Activated CD4-positive, alpha-beta T cell treated with anti-CD3 and anti-CD28 coated beads for 36 hours (primary cell): Measurements from ENCODE around the gene PARVG. TPM values are rescaled to one million over a fixed set of nuclear protein-coding genes. Genes with fewer than 3 reads are reported as not detected.

Experiments used
- ATAC-seq: fragments of 200-7000 bp; cut with Tn5 transposase; one replicate; pipeline ENCODE4 v1.10.0; 2021; ENCODE audit warnings: mild to moderate bottlenecking, moderate library complexity
- CTCF ChIA-PET: fragments of 350-600 bp; sonication (Branson Sonifier 250); formaldehyde crosslinking; loops from one replicate; lab custom pipeline; 2021; ENCODE audit warnings: antibody characterized with exemption; lab: Charles Lee
- POLR2A ChIA-PET: fragments of 350-600 bp; sonication (Branson Sonifier 250); formaldehyde crosslinking; loops from one replicate; lab custom pipeline; 2021; ENCODE audit warnings: antibody characterized with exemption, inconsistent platforms; lab: Charles Lee
- DNase-seq: peaks from one replicate; pipeline ENCODE4 v3.0.0-alpha.2; 2020
- H3K27ac Mint-ChIP-seq: one replicate; pipeline ENCODE4 v1.8.0; 2021; ENCODE audit warnings: mixed read lengths
- H3K27me3 Mint-ChIP-seq: one replicate; pipeline ENCODE4 v1.8.0; 2021; ENCODE audit warnings: mixed read lengths
- H3K36me3 Mint-ChIP-seq: one replicate; pipeline ENCODE4 v1.8.0; 2021; ENCODE audit warnings: low read depth, mixed read lengths
- H3K4me1 Mint-ChIP-seq: one replicate; pipeline ENCODE4 v1.8.0; 2021; ENCODE audit warnings: mixed read lengths
- H3K4me3 Mint-ChIP-seq: one replicate; pipeline ENCODE4 v1.8.0; 2021; ENCODE audit warnings: mild to moderate bottlenecking, moderate library complexity, mixed read lengths
- H3K9me3 Mint-ChIP-seq: one replicate; pipeline ENCODE4 v1.8.0; 2021; ENCODE audit warnings: low read depth, mixed read lengths
- intact Hi-C, 2 experiments: fragments of 100-400 bp; cut with DNase I in 1 of 2; cut with micrococcal nuclease in 1 of 2; formaldehyde crosslinking; loops; one replicate each; pipeline versions ENCODE4 v1.14.2 to v1.15.1; 2022 to 2024; cut with DNase I, micrococcal nuclease
- total RNA-seq, 2 experiments: library from RNA; stranded (reverse); gene quantifications; one replicate each; pipeline ENCODE4 v1.2.3, GENCODE V29; 2021

PARVG gene
- total RNA-seq, 2 experiments from 2014 or later, result 61.7 to 74.3 TPM

DNA sequence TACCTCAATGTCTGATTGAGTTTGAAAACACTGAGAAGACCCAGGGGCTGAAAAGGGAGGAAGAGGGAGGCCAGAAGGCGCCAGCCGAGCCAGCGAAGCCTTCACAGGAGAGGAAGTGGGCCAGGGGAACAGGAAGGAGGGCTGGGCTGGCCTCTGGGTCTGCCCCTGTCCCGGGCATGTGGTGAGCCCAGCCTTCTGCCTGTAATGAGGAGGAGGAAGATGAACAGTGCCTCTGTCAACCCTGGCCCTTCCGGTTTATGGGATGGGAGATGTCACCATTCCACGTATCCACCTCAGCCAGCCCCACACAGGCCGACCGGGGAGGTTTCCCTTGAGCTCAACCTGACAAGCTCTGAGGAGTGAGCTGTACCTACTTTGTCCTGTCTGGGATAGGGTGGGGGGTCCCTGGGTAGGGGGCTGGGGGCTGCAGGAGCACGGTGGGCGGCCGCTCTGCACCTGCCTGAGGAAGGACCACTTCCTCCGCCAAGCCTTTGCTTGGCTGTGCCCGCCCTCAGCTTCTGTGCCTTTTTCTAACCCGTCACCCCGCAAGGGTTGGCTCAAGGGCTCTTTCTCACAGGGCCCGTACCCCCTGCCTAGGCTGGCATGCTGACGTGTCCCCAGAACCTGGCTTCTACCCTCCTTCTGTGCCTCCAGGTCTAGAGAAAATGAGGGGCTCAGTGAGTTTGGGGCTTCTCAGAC, 2.0 kb downstream of the PARVG start:
- CTCF ChIA-PET, result no interaction called here
- peak; percentile 63 for ATAC-seq
- DNase-seq, result peak; percentile 69
- Mint-ChIP-seq H3K27me3 (no peaks in the 10 kb centered on the region), H3K36me3 (peaks cover 17% of the 10 kb centered on the region), H3K27ac (peak overlapping the region; percentile 97), H3K9me3 (no peaks in the 10 kb centered on the region), H3K4me1 (peaks cover 20% of the 10 kb centered on the region), H3K4me3 (peak overlapping the region; percentile 86)
- intact Hi-C loops, result loop anchor here in 1 of 2 experiments (5.0 to 10.0 kb wide), 4 partner anchors 155 to 500 kb away; no protein-coding TSS in a partner anchor
- POLR2A ChIA-PET, result interaction anchor here (0.5 kb wide), 1 partner anchor 383 kb away, joined by 3 read pairs; no protein-coding TSS in a partner anchor

DNA sequence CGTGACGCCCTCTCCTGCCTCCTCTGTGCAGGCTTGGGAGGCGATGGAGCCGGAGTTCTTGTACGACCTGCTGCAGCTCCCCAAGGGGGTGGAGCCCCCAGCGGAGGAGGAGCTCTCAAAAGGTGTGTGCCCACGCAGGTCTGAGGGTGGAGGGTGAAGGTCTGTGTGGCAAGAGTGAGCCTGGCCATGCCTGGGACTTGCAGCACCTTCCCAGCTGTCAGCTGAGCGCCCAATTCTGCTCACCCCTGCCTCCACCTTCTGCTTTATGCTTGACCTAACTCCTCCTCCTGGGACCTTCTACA, 2.5 kb downstream of the PARVG start:
- Mint-ChIP-seq H3K9me3 (no peaks in the 10 kb centered on the region), H3K4me1 (peaks cover 20% of the 10 kb centered on the region), H3K27ac (peak overlapping the region; percentile 97), H3K27me3 (no peaks in the 10 kb centered on the region), H3K36me3 (peaks cover 17% of the 10 kb centered on the region), H3K4me3 (peak overlapping the region; percentile 86)
- ChIA-PET POLR2A (interaction anchor here (0.5 kb wide), 1 partner anchor 383 kb away, joined by 3 read pairs; no protein-coding TSS in a partner anchor), CTCF (no interaction called here)
- intact Hi-C loops, result loop anchor here in 1 of 2 experiments (5.0 to 10.0 kb wide), 4 partner anchors 156 to 499 kb away; no protein-coding TSS in a partner anchor
- no peak for ATAC-seq
- DNase-seq, result peak; percentile 20

DNA sequence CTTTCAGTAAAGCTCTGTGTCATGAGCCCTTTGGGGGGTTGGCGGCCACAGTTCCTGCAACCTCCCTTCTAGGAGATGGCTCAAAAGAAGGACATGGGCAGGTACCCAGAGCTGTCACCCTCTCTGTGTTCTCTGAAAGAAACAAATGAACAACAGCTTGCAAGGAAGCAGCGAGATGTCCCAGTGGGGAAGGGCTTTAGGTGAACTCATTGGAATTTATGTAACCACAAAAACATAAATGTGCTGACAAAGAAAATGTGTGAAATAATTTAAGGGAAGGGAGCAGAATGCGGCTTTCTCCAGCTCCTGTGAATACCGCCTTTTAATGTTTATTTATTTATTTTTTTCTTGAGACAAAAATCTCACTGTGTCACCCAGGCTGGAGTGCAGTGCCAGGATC, 3.3 kb downstream of the PARVG start:
- DNase-seq (no peak), ATAC-seq (no peak)
- Mint-ChIP-seq H3K4me1 (peaks cover 20% of the 10 kb centered on the region), H3K4me3 (no peak overlapping the region), H3K36me3 (peaks cover 17% of the 10 kb centered on the region), H3K27ac (no peak overlapping the region), H3K9me3 (no peaks in the 10 kb centered on the region), H3K27me3 (no peaks in the 10 kb centered on the region)
- intact Hi-C loops, result loop anchor here in 1 of 2 experiments (5.0 to 10.0 kb wide), 4 partner anchors 157 to 498 kb away; no protein-coding TSS in a partner anchor
- CTCF ChIA-PET, result no interaction called here
- POLR2A ChIA-PET, result interaction anchor here (0.6 kb wide), 1 partner anchor 12 kb away, joined by 6 read pairs; no protein-coding TSS in a partner anchor

DNA sequence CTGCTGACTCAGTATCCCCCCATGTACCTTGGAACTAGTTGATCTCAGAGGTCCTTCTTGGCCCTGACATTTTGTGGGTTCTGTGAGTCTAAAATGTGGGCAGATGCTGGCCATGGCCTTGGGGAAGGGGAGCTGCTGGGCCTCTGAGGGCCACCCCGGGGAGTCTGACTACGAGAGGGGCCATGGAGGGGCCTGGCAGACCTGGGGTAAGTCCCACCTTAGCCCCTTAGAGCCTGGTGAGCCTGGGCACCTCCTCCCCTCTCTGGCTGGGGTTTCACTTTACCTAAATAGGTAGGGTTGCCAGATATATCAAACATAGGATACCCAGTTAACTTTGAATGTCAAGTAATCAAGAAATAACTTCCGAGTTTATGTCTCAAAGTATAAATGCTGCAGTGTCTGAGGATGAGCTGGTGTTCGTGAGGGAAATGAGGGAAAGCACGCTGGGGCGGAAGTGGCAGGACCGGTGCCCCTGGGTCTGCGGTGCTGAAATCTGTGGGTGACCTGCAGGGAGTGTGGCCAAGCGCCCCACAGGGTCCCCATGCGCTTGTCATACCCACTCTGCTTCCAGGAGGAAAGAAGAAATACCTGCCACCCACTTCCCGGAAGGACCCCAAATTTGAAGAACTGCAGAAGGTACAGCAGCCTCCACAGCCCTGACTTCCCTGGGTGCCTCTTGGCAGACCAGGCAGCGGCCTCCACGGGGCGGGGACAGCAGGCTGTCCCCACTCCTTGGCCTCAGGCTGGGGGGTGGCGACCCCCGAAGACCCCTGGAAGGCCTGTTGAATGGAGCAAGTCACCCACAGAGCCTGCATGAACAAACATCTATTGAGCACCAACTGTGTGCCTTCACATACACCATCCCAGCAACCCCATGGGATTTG, 4.8 kb downstream of the PARVG start:
- Mint-ChIP-seq H3K4me3 (no peak overlapping the region), H3K9me3 (no peaks in the 10 kb centered on the region), H3K27ac (peak overlapping the region; percentile 51), H3K36me3 (peaks cover 17% of the 10 kb centered on the region), H3K27me3 (no peaks in the 10 kb centered on the region), H3K4me1 (peaks cover 17% of the 10 kb centered on the region)
- intact Hi-C loops, result loop anchor here in 1 of 2 experiments (10.0 kb wide), 1 partner anchor 191 kb away; no protein-coding TSS in a partner anchor
- ATAC-seq (no peak), DNase-seq (no peak)
- CTCF ChIA-PET, result no interaction called here
- POLR2A ChIA-PET, result interaction anchor here (0.5 kb wide), 1 partner anchor 1168 kb away, joined by 7 read pairs; no protein-coding TSS in a partner anchor

DNA sequence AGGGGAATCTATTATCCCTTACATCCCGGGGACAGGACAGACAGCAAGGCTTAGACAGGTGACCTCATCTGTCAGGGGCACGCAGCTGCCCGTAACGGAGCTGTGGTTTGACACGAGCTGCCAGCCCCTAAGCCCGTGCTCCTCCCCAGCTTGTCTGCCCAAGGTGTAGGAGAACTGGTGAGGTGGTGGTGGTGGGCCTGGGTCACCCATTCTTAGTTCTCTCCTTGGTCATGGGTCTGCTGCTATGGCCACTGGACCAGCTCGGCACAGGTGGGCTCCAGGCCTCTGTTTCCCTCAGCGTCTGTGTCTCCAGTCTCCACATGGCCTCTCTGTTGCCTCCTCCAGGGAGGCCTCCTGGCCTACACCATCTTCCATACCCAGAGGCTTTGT, 5.4 kb downstream of the PARVG start:
- no peak overlapping the region for H3K4me3 Mint-ChIP-seq
- intact Hi-C loops, result loop anchor here in 1 of 2 experiments (10.0 kb wide), 1 partner anchor 191 kb away; no protein-coding TSS in a partner anchor
- no peak for ATAC-seq
- ChIA-PET POLR2A (interaction anchor here (0.5 kb wide), 1 partner anchor 1168 kb away, joined by 7 read pairs; no protein-coding TSS in a partner anchor), CTCF (no interaction called here)
- no peak overlapping the region for H3K27ac Mint-ChIP-seq
- H3K36me3 Mint-ChIP-seq, result peaks cover 17% of the 10 kb centered on the region
- no peaks in the 10 kb centered on the region for H3K9me3 Mint-ChIP-seq
- DNase-seq, result no peak
- no peaks in the 10 kb centered on the region for H3K27me3 Mint-ChIP-seq
- peaks cover 14% of the 10 kb centered on the region for H3K4me1 Mint-ChIP-seq

DNA sequence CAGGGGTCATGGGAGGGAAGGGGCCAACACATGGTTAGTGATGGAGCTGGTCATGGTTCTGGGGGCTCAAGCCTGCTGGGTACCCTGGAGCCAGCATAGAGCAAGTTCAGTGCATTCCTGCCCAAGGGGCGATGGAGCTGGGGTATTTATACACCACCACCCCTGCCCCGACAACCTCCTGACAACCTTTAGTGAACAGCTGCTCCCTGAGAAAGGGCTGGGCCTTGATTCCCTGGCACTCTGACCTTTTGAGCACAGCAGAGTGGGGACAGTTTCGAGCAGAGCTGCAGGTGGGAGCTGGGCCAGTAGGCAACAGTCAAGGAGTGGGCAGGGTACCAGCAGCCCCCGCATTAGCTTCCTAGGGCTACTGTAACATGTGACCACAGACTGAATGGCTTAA, 6.0 kb downstream of the PARVG start:
- peaks cover 17% of the 10 kb centered on the region for H3K36me3 Mint-ChIP-seq
- peaks cover 18% of the 10 kb centered on the region for H3K4me1 Mint-ChIP-seq
- ChIA-PET POLR2A (no interaction called here), CTCF (no interaction called here)
- no peaks in the 10 kb centered on the region for H3K27me3 Mint-ChIP-seq
- no peak overlapping the region for H3K27ac Mint-ChIP-seq
- intact Hi-C loops, result loop anchor here in 1 of 2 experiments (10.0 kb wide), 1 partner anchor 192 kb away; no protein-coding TSS in a partner anchor
- no peaks in the 10 kb centered on the region for H3K9me3 Mint-ChIP-seq
- no peak overlapping the region for H3K4me3 Mint-ChIP-seq
- DNase-seq (no peak), ATAC-seq (no peak)

DNA sequence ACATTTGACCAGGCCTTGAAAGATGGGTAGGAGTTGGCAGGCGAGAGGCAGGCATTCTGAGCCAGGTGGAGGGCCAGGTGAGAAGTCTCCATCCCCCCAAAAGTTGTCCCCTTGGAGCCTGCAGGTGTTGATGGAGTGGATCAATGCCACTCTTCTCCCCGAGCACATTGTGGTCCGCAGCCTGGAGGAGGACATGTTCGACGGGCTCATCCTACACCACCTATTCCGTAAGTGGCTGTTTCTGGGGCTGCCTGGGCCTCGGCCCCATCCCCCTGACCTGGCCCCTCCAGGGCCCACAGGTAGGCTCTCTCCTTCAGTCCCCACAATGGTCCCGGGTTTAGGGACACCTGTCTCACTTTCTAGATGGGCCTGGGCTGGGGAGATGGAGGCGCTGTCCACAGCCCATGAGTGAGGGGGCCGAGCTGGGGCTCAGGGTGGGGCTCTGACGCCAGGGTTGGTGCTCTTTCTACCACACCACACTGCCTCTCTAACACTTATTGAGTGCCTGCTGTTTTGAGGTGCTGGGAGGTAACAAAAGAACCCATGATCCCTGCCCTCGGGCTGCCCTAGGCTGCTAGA, 7.0 kb downstream of the PARVG start:
- Mint-ChIP-seq H3K27me3 (no peaks in the 10 kb centered on the region), H3K4me1 (peaks cover 21% of the 10 kb centered on the region), H3K27ac (no peak overlapping the region), H3K9me3 (no peaks in the 10 kb centered on the region), H3K36me3 (peaks cover 16% of the 10 kb centered on the region), H3K4me3 (no peak overlapping the region)
- ATAC-seq (no peak), DNase-seq (no peak)
- ChIA-PET POLR2A (no interaction called here), CTCF (no interaction called here)
- intact Hi-C loops, result loop anchor here in 1 of 2 experiments (10.0 kb wide), 1 partner anchor 193 kb away; no protein-coding TSS in a partner anchor

DNA sequence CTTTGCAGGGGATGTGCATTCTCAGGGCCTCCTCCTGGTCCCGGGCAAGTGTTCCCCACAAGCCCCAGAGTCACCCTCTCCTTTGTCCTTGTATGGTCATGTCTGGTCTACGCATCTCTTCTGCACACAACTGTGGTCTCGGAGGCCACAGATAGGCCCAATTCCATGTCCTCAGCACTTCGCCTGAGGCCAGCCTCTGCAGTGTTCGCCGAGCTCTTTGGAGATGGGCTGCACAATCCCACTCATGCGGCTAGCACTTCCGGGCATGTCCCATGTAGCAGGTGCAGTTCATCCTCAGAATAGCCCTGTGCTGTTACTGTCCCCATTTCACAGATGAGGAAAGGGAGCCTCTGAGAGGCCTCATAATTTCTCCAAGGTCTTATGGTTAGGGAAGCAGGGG, 7.6 kb downstream of the PARVG start:
- Mint-ChIP-seq H3K27ac (no peak overlapping the region), H3K9me3 (no peaks in the 10 kb centered on the region), H3K4me3 (no peak overlapping the region), H3K4me1 (peaks cover 24% of the 10 kb centered on the region), H3K27me3 (no peaks in the 10 kb centered on the region), H3K36me3 (peaks cover 20% of the 10 kb centered on the region)
- DNase-seq, result no peak
- CTCF ChIA-PET, result no interaction called here
- intact Hi-C loops, result loop anchor here in 1 of 2 experiments (10.0 kb wide), 1 partner anchor 194 kb away; no protein-coding TSS in a partner anchor
- POLR2A ChIA-PET, result no interaction called here
- no peak for ATAC-seq

DNA sequence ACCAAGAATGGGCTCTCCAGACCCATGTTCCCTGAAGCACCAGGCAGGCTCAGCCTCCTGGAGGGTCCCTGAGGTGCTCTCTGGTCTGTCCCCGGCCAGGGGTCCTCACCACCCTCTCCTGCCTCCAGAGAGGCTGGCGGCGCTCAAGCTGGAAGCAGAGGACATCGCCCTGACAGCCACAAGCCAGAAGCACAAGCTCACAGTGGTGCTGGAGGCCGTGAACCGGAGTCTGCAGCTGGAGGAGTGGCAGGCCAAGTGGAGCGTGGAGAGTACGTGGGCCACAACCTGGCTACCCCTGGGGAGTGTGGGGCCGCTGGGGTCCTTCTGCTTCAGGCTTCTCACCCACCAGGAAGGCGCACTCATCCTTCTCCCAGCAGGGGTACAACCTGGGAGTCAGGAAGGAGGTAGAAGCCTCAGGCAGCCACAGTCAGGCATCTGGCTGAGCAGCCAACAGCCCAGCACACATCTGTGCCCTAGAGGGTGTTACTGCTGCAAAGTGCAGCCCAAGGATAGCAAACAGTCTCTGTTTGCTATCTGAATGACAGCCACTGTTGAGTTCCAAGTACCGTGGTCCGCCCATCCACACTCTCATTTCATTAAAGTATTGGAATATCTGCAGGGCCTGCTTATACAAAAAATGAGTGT, 8.4 kb downstream of the PARVG start:
- H3K27me3 Mint-ChIP-seq, result no peaks in the 10 kb centered on the region
- H3K36me3 Mint-ChIP-seq, result peaks cover 21% of the 10 kb centered on the region
- no peak overlapping the region for H3K4me3 Mint-ChIP-seq
- ChIA-PET CTCF (no interaction called here), POLR2A (no interaction called here)
- no peaks in the 10 kb centered on the region for H3K9me3 Mint-ChIP-seq
- DNase-seq (peak; percentile 2), ATAC-seq (no peak)
- H3K4me1 Mint-ChIP-seq, result peaks cover 28% of the 10 kb centered on the region
- intact Hi-C loops, result loop anchor here in 1 of 2 experiments (10.0 kb wide), 1 partner anchor 194 kb away; no protein-coding TSS in a partner anchor
- no peak overlapping the region for H3K27ac Mint-ChIP-seq

DNA sequence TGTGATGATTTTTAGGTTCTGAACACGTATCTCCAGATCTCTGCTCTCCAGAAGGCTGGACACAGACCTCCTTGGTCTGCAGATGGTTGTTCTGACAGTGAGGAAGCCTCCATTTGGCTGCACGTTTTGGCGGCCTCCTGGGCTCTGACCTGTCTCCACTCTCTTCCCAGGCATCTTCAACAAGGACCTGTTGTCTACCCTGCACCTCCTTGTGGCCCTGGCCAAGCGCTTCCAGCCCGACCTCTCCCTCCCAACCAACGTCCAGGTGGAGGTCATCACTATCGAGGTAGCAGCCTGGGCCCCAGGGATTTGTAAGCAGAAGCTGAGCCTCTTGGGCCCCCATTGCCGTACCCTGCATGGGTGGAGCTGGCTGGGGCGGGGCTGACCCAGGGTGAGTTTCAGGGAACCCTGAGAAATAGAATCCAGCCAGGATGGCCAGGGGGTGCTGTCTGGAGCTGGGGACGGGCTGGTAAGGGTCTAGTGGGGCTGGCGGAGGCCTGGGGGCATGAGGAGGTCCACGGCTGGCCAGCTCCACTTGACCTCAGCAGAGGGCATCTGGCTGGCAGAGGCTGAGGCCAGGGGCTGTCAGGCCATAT, 9.8 kb downstream of the PARVG start:
- H3K9me3 Mint-ChIP-seq, result no peaks in the 10 kb centered on the region
- H3K36me3 Mint-ChIP-seq, result peaks cover 21% of the 10 kb centered on the region
- intact Hi-C loops, result loop anchor here in 1 of 2 experiments (5.0 kb wide), 1 partner anchor 267 kb away; no protein-coding TSS in a partner anchor
- POLR2A ChIA-PET, result no interaction called here
- H3K4me3 Mint-ChIP-seq, result no peak overlapping the region
- DNase-seq (peak; percentile 2), ATAC-seq (no peak)
- CTCF ChIA-PET, result interaction anchor here (0.7 kb wide), 1 partner anchor 203 kb away, joined by 3 read pairs; no protein-coding TSS in a partner anchor
- peaks cover 36% of the 10 kb centered on the region for H3K4me1 Mint-ChIP-seq
- H3K27me3 Mint-ChIP-seq, result no peaks in the 10 kb centered on the region
- no peak overlapping the region for H3K27ac Mint-ChIP-seq
